HFF-Myc (cell line): ENCODE results near the gene ITIH3.

ENCODE experiments used
- DNase-seq: peaks from one replicate; pipeline ENCODE4 v3.0.0-alpha.2; 2011; ENCODE audit warnings: low read depth; ENCODE audit errors: extremely low read depth
- H3K4me3 ChIP-seq: replicated peaks from 2 replicates; pipeline ENCODE4 v1.5.1; 2011; ENCODE audit warnings: low read depth, mild to moderate bottlenecking, control low read depth, low read length
- CTCF ChIP-seq: IDR thresholded peaks from 2 replicates; pipeline ENCODE4 v1.5.1; 2012; ENCODE audit warnings: mild to moderate bottlenecking, low read depth, low read length, control low read depth; ENCODE audit errors: missing control alignments

The ITIH3 gene

DNA sequence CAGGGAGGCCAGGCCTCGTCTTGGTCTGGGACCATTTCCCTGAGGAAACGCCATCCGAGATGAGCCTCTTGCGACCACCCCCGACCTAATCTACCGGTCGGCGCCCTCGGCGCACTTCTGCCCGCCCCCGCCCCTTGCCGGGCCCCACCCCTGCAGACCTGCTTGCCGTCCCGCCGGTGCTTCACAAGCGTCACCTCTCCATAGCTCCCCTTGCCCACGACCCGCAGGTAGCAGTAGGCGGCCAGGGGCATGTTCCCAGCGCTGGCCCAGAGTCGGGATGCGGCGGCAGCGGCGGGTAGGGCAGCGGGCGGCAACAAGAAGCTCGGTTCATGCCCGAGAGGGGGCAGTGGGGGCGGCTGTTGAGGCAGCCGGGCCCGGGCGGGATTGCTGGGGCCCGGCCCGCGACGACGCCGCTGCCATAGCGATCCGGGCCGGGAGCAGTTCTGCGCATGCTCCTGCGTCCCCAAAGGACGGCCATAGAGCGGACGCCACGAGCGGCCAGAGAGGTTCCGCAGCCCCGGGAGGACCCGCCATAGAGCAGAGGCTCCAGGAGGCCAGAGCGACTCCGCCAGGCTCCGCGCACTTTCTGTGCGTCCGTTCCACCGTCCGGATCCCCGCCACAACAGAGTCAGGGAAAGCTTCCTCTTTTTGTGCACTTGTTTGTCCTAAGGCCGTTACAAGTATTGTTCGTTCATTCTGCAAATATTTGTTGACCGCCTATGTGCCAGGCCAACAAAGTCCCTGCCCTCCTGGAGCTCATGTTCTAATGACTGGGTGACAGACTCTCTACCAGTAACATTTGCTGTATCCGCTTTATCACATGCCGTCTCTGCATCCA, 23.9 kb upstream of the ITIH3 start, which contains the start of gene NEK4:
Gene NEK4, minus strand, starts transcription at position 445 of the 838 bp plus-strand sequence. Its CDS starts 194 bp downstream, at position 251.
- no peak for TF ChIP-seq CTCF
- peak within 1 kb of the TSS; percentile 67 for H3K4me3 ChIP-seq
- peak; percentile 78 for DNase-seq

GRCh38 chr3:52771334-52771681, 23.3 kb upstream of the ITIH3 start:
- DNase-seq, result no peak
- no peak for TF ChIP-seq CTCF
- peak overlapping the region; percentile 67 for H3K4me3 ChIP-seq

DNA sequence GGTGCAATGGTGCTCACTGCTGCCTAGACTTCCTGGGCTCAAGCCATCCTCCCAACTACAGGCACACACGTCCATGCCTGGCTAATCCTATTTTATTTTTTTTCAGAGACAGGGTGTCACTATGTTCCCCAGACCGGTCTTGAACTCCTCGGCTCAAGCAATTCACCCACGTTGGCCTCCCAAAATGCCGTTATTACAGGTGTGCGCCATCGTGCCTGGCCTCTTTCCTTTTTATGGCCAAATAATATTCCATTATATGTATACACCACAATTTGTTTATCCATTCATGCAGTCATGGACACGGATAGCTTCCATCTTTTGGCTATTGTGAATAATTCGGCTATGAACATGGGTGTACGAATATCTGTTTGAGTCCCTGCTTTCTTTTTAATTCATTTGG, 22.9 kb upstream of the ITIH3 start:
- no peak for TF ChIP-seq CTCF
- H3K4me3 ChIP-seq, result peak overlapping the region; percentile 67
- DNase-seq, result no peak

- no peak for DNase-seq
- no peak overlapping the region for H3K4me3 ChIP-seq
- TF ChIP-seq CTCF, result no peak
Observed at GRCh38 chr3:52773361-52774065, 21.1 kb upstream of the ITIH3 start.

DNA sequence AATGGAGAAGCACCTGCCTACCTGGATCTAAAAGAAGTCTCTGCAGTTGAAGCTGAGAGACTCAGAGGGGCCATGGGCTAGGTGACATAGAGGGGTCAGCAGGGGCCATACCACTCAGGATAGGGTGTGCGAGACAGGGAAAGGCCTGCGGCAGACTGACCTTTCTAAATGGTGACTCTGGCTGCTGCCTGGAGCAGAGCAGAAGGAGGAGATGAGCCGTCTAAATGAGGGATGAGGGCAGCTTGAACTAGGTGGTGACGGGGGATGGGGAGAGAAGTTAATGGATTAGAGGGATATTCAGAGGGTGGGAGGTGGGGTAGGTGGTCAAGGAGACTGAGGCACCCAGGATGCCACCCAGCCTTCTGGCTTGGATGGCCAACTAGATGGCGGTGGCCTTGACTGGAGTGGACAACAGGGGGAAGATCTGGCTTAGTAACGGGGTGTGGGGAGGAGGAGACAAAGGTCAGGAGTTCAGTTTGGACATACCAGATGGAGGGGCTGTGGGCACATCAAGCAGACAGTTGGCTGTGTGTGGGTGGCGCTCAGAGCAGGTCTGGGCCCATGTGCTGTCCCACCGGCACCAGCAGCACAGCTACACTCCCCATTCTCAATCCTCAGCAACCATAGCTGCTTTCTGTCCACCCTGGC, 20.4 kb upstream of the ITIH3 start:
- TF ChIP-seq CTCF, result no peak
- H3K4me3 ChIP-seq, result no peak overlapping the region
- DNase-seq, result no peak

GRCh38 chr3:52774901-52775864, 19.4 kb upstream of the ITIH3 start:
- DNase-seq, result no peak
- no peak overlapping the region for H3K4me3 ChIP-seq
- no peak for TF ChIP-seq CTCF
